Hepatocyte (in vitro differentiated cells): ENCODE measurements around the gene MTR. TPM values are rescaled to one million over a fixed set of nuclear protein-coding genes. Genes with fewer than 3 reads are reported as not detected.

Experiments
- DNase-seq: peaks from one replicate; pipeline ENCODE4 v3.0.0-alpha.2; 2016; ENCODE audit warnings: low spot score
- H2AFZ ChIP-seq: fragments of 200-600 bp; sonication (generic); 2 replicates; pipeline ENCODE4 v1.6.0; 2016; ENCODE audit warnings: antibody characterized with exemption, mild to moderate bottlenecking
- H3K27ac ChIP-seq: fragments of 200-600 bp; sonication (generic); 2 replicates; pipeline ENCODE4 v1.5.1; 2016; ENCODE audit warnings: mild to moderate bottlenecking
- H3K27me3 ChIP-seq: fragments of 200-600 bp; sonication (generic); 2 replicates; pipeline ENCODE4 v1.6.1; 2016
- H3K36me3 ChIP-seq: fragments of 200-600 bp; sonication (generic); replicated peaks from 2 replicates; pipeline ENCODE4 v1.5.1; 2016; ENCODE audit warnings: low read depth; ENCODE audit not compliant: insufficient read depth
- H3K4me1 ChIP-seq: fragments of 200-600 bp; sonication (generic); 2 replicates; pipeline ENCODE4 v1.5.1; 2016; ENCODE audit warnings: mild to moderate bottlenecking, moderate library complexity; ENCODE audit not compliant: insufficient read depth
- H3K4me2 ChIP-seq: fragments of 200-600 bp; sonication (generic); 2 replicates; pipeline ENCODE4 v1.6.0; 2016
- H3K4me3 ChIP-seq: fragments of 200-600 bp; sonication (generic); 2 replicates; pipeline ENCODE4 v1.5.1; 2016; ENCODE audit warnings: mild to moderate bottlenecking
- H3K79me2 ChIP-seq: fragments of 200-600 bp; sonication (generic); 2 replicates; pipeline ENCODE4 v1.6.0; 2017; ENCODE audit warnings: mild to moderate bottlenecking
- H3K9me2 ChIP-seq: fragments of 200-600 bp; sonication (generic); replicated peaks from 2 replicates; pipeline ENCODE4 v1.6.0; 2017; ENCODE audit warnings: mild to moderate bottlenecking; ENCODE audit not compliant: insufficient read depth
- H3K9me3 ChIP-seq: fragments of 200-600 bp; sonication (generic); 2 replicates; pipeline ENCODE4 v1.5.1; 2016; ENCODE audit warnings: low read depth, mild to moderate bottlenecking
- H4K20me1 ChIP-seq: fragments of 200-600 bp; sonication (generic); 2 replicates; pipeline ENCODE4 v1.6.0; 2016; ENCODE audit warnings: mild to moderate bottlenecking; ENCODE audit not compliant: insufficient read depth, poor library complexity, severe bottlenecking
- CTCF ChIP-seq: fragments of 200-600 bp; sonication (generic); IDR thresholded peaks from 2 replicates; pipeline ENCODE4 v1.5.1; 2016; ENCODE audit warnings: antibody characterized with exemption, mild to moderate bottlenecking; ENCODE audit not compliant: poor library complexity
- EZH2 ChIP-seq: fragments of 200-600 bp; sonication (generic); IDR thresholded peaks from 2 replicates; pipeline ENCODE4 v1.6.1; 2016; ENCODE audit warnings: antibody characterized with exemption, mild to moderate bottlenecking, borderline replicate concordance
- EZH2phosphoT487 ChIP-seq: fragments of 200-600 bp; sonication (generic); IDR thresholded peaks from one replicate; pipeline ENCODE4 v1.6.1; 2018; ENCODE audit warnings: antibody characterized with exemption, mild to moderate bottlenecking, low read depth, moderate library complexity; ENCODE audit not compliant: unreplicated experiment, severe bottlenecking
- WGBS: methylation state at CpG from one replicate; pipeline ENCODE4 v1.1.6; 2016; ENCODE audit warnings: low lambda C conversion rate; ENCODE audit errors: missing lambda C conversion rate; 5-methylcytosine and 5-hydroxymethylcytosine counted together
- polyA plus RNA-seq: library from polyadenylated mRNA; unstranded; fragments of >200 nt; fragmentation: Nextera tagmentation; extraction: Ambion mirVana; gene quantifications from 2 replicates; pipeline ENCODE4 v1.2.1, GENCODE V29; 2016
- total RNA-seq: library from RNA; depleted of rRNA; stranded (reverse); fragments of >200 nt; gene quantifications from 2 replicates; pipeline ENCODE4 v1.2.3, GENCODE V29; 2014

The MTR gene
- total and polyA plus RNA-seq, 2 experiments from 2014 or later, result 9.6 to 23.8 TPM

GRCh38 chr1:236760480-236760879 lies 34.6 kb upstream of the MTR start:
- Histone ChIP-seq H3K79me2 (no peaks in the 10 kb centered on the region), H2AFZ (peak overlapping the region; percentile 21), H3K4me3 (no peak overlapping the region), H4K20me1 (no peaks in the 10 kb centered on the region), H3K4me2 (no peak overlapping the region), H3K9me2 (no peaks in the 10 kb centered on the region), H3K27ac (no peak overlapping the region), H3K9me3 (no peaks in the 10 kb centered on the region), H3K27me3 (no peaks in the 10 kb centered on the region), H3K36me3 (no peaks in the 10 kb centered on the region), H3K4me1 (peaks cover 4% of the 10 kb centered on the region)
- TF ChIP-seq CTCF, result no peak
- TF ChIP-seq EZH2phosphoT487, result no peak
- DNase-seq, result no peak
- 44% methylated on average over 6 of the region's 6 CpGs for WGBS

GRCh38 chr1:236760986-236761385 lies 34.1 kb upstream of the MTR start:
- Histone ChIP-seq H3K4me2 (no peak overlapping the region), H3K4me1 (peaks cover 4% of the 10 kb centered on the region), H4K20me1 (no peaks in the 10 kb centered on the region), H3K27me3 (no peaks in the 10 kb centered on the region), H3K36me3 (no peaks in the 10 kb centered on the region), H3K4me3 (no peak overlapping the region), H3K79me2 (no peaks in the 10 kb centered on the region), H3K27ac (peak overlapping the region; percentile 5), H3K9me2 (no peaks in the 10 kb centered on the region), H2AFZ (no peak overlapping the region), H3K9me3 (no peaks in the 10 kb centered on the region)
- TF ChIP-seq CTCF, result no peak
- no peak for TF ChIP-seq EZH2phosphoT487
- no peak for TF ChIP-seq EZH2
- no peak for DNase-seq
- WGBS, result 72% methylated on average over 14 of the region's 14 CpGs

- H3K79me2 ChIP-seq, result no peaks in the 10 kb centered on the region
- WGBS, result 92% methylated on average over 5 of the region's 5 CpGs
- no peaks in the 10 kb centered on the region for H3K9me2 ChIP-seq
- no peaks in the 10 kb centered on the region for H4K20me1 ChIP-seq
- H3K36me3 ChIP-seq, result no peaks in the 10 kb centered on the region
- no peak for TF ChIP-seq CTCF
- no peak for TF ChIP-seq EZH2
- peaks cover 4% of the 10 kb centered on the region for H3K4me1 ChIP-seq
- H3K4me2 ChIP-seq, result no peak overlapping the region
- peak overlapping the region; percentile 5 for H3K27ac ChIP-seq
- H3K27me3 ChIP-seq, result no peaks in the 10 kb centered on the region
- no peak overlapping the region for H2AFZ ChIP-seq
- no peak overlapping the region for H3K4me3 ChIP-seq
- no peak for DNase-seq
- H3K9me3 ChIP-seq, result no peaks in the 10 kb centered on the region
Measured at GRCh38 chr1:236761397-236762132, 33.5 kb upstream of the MTR start.
